ENCODE results near the gene LPA.
"Not testable (repeated sequence)": the region's sequence is repeated elsewhere in the genome, so short reads cannot be mapped to it uniquely, and the experiment has no call there.

LPA gene

DNA sequence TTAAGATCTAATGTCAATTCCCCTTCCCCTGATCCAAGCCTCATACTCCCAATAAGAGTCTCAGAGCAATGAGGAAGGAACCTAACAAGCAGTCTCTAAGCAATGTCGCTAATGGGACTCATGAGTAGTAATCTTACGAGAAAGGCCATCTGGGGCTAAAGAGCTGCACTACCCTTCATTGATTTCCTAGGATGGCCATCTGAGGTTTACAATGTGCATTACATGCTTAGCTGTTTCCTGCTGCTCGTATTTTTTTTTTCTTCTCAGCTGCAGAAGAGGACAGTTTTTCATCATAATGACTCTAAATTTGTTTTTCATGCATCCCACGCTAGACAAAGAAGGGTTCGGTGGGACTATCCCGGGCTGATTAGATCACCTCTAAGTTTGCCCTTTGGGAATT lies 119.3 kb downstream of the LPA start:
- TF ChIP-seq, protein P1, sequence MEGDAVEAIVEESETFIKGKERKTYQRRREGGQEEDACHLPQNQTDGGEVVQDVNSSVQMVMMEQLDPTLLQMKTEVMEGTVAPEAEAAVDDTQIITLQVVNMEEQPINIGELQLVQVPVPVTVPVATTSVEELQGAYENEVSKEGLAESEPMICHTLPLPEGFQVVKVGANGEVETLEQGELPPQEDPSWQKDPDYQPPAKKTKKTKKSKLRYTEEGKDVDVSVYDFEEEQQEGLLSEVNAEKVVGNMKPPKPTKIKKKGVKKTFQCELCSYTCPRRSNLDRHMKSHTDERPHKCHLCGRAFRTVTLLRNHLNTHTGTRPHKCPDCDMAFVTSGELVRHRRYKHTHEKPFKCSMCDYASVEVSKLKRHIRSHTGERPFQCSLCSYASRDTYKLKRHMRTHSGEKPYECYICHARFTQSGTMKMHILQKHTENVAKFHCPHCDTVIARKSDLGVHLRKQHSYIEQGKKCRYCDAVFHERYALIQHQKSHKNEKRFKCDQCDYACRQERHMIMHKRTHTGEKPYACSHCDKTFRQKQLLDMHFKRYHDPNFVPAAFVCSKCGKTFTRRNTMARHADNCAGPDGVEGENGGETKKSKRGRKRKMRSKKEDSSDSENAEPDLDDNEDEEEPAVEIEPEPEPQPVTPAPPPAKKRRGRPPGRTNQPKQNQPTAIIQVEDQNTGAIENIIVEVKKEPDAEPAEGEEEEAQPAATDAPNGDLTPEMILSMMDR (IDR thresholded peaks at IDR 0.05; ENCODE audit: control insufficient read depth, extremely low read depth, insufficient read depth), result no peak
- no peak for DNase-seq (ENCODE audit: low read depth)
- no peak overlapping the region for H3K4me3 ChIP-seq (ENCODE audit: low read depth, low read length)

DNA sequence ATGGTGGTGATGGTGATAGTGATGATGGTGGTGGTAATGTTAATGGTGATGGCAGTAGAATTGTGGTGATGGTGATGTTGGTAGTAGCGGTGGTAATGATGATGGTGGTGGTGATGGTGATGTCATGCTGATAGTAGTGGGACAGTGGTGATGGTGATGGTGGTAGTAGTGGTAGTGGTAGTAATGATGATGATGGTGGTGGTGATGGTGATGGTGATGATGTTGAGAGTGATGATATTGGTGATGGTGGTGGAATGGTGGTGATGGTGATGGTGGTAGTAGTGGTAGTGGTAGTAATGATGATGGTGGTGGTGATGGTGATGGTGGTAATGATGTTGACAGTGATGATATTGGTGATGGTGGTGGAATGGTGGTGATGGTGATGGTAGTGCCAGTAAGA lies 128.8 kb downstream of the LPA start:
- TF ChIP-seq, protein P1 (IDR thresholded peaks at IDR 0.05; ENCODE audit: control insufficient read depth, extremely low read depth, insufficient read depth), result no peak
- DNase-seq (ENCODE audit: low read depth), result no peak

DNA sequence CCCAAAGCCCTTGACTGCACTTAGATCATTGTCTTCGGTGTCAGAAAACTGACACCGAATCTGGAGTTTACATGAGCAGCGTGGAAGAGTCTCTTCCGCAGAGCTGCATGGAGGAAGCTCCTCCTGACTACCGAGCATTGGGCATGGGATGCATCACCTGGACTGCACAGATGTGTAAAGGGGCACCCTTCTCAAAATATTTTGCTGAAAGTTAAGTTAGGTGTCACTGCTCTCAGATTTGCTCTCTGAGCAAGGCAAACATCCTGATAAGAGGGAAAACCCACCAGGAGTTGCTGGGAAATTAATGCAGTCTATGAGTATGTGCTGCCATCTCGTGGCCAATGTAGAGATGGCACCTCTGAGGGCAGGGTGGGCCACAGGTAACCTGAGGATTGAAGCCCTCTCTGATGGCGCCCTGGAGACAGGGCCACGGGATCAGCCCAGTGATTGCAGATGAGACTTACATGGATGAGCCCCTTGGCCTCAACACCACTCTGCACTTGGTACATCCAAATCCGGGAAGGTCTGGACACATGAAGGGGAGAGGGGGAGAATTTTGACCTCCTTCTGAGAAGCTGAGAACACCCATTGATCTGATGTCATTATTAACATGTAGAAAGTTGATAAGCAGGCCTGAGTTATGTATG lies 129.9 kb downstream of the LPA start:
- H3K4me3 ChIP-seq (ENCODE audit: low read depth, low read length), result no peak overlapping the region
- TF ChIP-seq, protein P1 (IDR thresholded peaks at IDR 0.05; ENCODE audit: control insufficient read depth, extremely low read depth, insufficient read depth), result peak; percentile 92
- DNase-seq (ENCODE audit: low read depth), result no peak

More for the DNA sequence above, 128.8 kb downstream of the LPA start:
- H3K4me3 ChIP-seq (ENCODE audit: low read depth, low read length), result no peak overlapping the region

DNA sequence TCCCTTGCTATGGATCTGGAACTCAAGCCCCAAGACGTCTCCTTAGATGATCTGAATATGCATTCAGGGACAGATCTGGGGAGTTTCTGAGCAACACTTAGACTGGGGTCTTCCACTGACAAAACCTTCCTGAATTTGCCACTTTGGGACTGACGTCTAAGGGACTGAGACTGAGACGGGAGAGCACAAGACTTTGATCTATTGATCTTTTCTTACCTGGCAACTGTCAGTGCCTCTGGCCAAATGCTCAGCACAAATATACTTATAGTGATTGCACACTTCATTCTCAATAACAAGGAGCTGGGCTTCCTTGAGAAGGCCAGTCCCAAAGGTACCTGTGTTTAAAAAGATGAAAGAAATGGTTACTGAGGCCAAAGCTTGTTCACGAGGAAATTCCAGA lies 131.8 kb downstream of the LPA start:
- H3K4me3 ChIP-seq (ENCODE audit: low read depth, low read length), result no peak overlapping the region
- DNase-seq (ENCODE audit: low read depth), result no peak
- TF ChIP-seq, protein P1 (IDR thresholded peaks at IDR 0.05; ENCODE audit: control insufficient read depth, extremely low read depth, insufficient read depth), result no peak

DNA sequence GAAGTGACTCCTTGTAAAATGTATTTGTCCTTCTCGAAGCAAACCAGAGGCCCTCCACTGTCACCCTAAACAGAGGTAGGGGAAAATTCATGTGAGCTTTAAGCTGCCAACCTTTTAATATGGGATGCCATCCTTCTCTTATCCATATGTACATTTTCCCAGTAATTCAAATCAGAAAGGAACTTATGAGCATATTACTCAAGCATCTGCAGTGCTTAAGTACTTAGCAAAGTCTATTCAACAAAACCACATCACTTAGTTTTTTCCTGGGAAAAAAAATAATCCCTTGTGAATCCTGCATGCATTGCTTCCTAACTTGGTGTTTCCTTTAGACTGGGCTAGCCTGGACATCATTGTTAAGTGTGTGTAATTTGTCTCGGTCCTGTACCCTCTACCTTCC lies 132.2 kb downstream of the LPA start:
- no peak for DNase-seq (ENCODE audit: low read depth)
- TF ChIP-seq, protein P1 (IDR thresholded peaks at IDR 0.05; ENCODE audit: control insufficient read depth, extremely low read depth, insufficient read depth), result no peak

DNA sequence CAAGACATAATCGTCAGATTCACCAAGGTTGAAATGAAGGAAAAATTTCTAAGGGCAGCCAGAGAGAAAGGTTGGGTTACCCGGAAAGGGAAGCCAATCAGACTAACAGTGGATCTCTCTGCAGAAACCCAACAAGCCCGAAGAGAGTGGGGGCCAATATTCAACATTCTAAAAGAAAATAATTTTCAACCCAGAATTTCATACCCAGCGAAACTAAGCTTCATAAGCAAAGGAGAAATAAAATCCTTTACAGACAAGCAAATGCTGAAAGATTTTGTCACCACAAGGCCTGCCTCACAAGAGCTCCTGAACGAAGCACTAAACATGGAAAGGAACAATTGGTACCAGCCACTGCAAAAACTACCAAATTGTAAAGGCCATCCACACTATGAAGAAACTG lies 134.6 kb downstream of the LPA start:
- H3K4me3 ChIP-seq (ENCODE audit: low read depth, low read length); DNase-seq (ENCODE audit: low read depth): not testable (repeated sequence)

More for the DNA sequence above, 132.2 kb downstream of the LPA start:
- H3K4me3 ChIP-seq (ENCODE audit: low read depth, low read length), result no peak overlapping the region

DNA sequence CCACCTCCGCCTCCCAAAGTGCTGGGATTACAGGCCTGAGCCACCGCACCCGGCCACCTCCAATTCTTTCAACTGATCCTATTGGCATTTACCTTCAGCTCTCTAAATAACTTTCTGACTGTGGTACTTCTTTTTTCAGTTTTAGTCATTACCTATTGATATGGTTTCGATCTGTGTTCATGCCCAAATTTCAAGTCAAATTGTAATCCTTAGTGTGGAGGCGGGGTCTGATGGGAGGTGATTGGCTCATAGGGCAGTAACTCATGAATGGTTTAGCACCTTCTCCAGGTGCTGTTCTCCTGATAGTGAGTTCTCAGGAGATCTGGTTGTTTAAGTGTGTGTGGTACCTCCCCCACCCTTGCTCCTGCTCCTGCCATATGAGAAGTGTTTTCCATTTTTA lies 140.9 kb downstream of the LPA start:
- DNase-seq (ENCODE audit: low read depth), result no peak
- TF ChIP-seq, protein P1 (IDR thresholded peaks at IDR 0.05; ENCODE audit: control insufficient read depth, extremely low read depth, insufficient read depth), result no peak
- no peak overlapping the region for H3K4me3 ChIP-seq (ENCODE audit: low read depth, low read length)

Data from LNCaP clone FGC (cell line).